OCI-LY1 (cell line): ENCODE results near the gene MTRFR.

ENCODE experiments used
- H2AFZ ChIP-seq: fragments of 200-600 bp; sonication (generic), shearing (Covaris generic); 2 replicates; pipeline ENCODE4 v1.6.0; 2014; ENCODE audit warnings: antibody characterized with exemption, mild to moderate bottlenecking, low read length
- H3F3A ChIP-seq: fragments of 200-600 bp; sonication (generic), shearing (Covaris generic); 2 replicates; pipeline ENCODE4 v1.6.0; 2014; ENCODE audit warnings: mild to moderate bottlenecking, antibody characterized with exemption, low read length, moderate library complexity; ENCODE audit not compliant: insufficient read depth
- H3K27ac ChIP-seq: fragments of 200-600 bp; sonication (generic); 2 replicates; pipeline ENCODE4 v1.5.1; 2014; ENCODE audit warnings: low read length, mixed run types, mild to moderate bottlenecking, low read depth; ENCODE audit not compliant: poor library complexity, severe bottlenecking
- H3K27me3 ChIP-seq: fragments of 200-600 bp; sonication (generic); 2 replicates; pipeline ENCODE4 v1.6.0; 2014; ENCODE audit warnings: antibody characterized with exemption, mild to moderate bottlenecking, low read length, moderate library complexity; ENCODE audit not compliant: insufficient read depth
- H3K36me3 ChIP-seq: fragments of 200-600 bp; sonication (generic); 2 replicates; pipeline ENCODE4 v1.6.1; 2014; ENCODE audit warnings: mild to moderate bottlenecking, antibody characterized with exemption, low read length, moderate library complexity, mixed read lengths; ENCODE audit not compliant: insufficient read depth
- H3K4me1 ChIP-seq: fragments of 200-600 bp; sonication (generic); 2 replicates; pipeline ENCODE4 v1.5.1; 2014; ENCODE audit warnings: mild to moderate bottlenecking, low read length, moderate library complexity; ENCODE audit not compliant: insufficient read depth, severe bottlenecking
- H3K4me2 ChIP-seq: fragments of 200-600 bp; sonication (generic), shearing (Covaris generic); 2 replicates; pipeline ENCODE4 v1.6.1; 2014; ENCODE audit warnings: low read length
- H3K4me3 ChIP-seq: fragments of 200-600 bp; sonication (generic); 2 replicates; pipeline ENCODE4 v1.5.1; 2014; ENCODE audit warnings: low read length, low read depth, mild to moderate bottlenecking, mixed read lengths; ENCODE audit not compliant: poor library complexity, severe bottlenecking
- H3K79me2 ChIP-seq: fragments of 200-600 bp; shearing (Covaris generic); 2 replicates; pipeline ENCODE4 v1.6.1; 2016; ENCODE audit warnings: mixed run types, low read length, mixed read lengths; ENCODE audit not compliant: insufficient read depth
- H3K9ac ChIP-seq: fragments of 200-600 bp; sonication (generic), shearing (Covaris generic); 2 replicates; pipeline ENCODE4 v1.6.1; 2014; ENCODE audit warnings: mild to moderate bottlenecking, low read length, mixed read lengths
- H3K9me2 ChIP-seq: fragments of 200-600 bp; sonication (generic), shearing (Covaris generic); 2 replicates; pipeline ENCODE4 v1.6.1; 2014; ENCODE audit warnings: low read depth, mild to moderate bottlenecking, low read length, mixed read lengths
- H3K9me3 ChIP-seq: fragments of 200-600 bp; shearing (Covaris generic); 2 replicates; pipeline ENCODE4 v1.6.1; 2014; ENCODE audit warnings: low read length, mixed read lengths
- H4K20me1 ChIP-seq: fragments of 200-600 bp; sonication (generic), shearing (Covaris generic); 2 replicates; pipeline ENCODE4 v1.6.0; 2016; ENCODE audit warnings: mild to moderate bottlenecking, low read length; ENCODE audit not compliant: insufficient read depth
- EZH2 ChIP-seq: fragments of 200-600 bp; sonication (generic), shearing (Covaris generic); IDR thresholded peaks from 2 replicates; pipeline ENCODE4 v1.8.0; 2017; ENCODE audit warnings: borderline replicate concordance, mixed run types, mild to moderate bottlenecking, antibody characterized with exemption, low read length, moderate library complexity, mixed read lengths
- TF ChIP-seq, protein P1 (sequence below): fragments of 200-600 bp; sonication (generic), shearing (Covaris generic); IDR thresholded peaks from 2 replicates; pipeline ENCODE4 v1.5.1; 2017; ENCODE audit warnings: mild to moderate bottlenecking, antibody characterized with exemption, low read length, moderate library complexity, mixed read lengths

The MTRFR gene

DNA sequence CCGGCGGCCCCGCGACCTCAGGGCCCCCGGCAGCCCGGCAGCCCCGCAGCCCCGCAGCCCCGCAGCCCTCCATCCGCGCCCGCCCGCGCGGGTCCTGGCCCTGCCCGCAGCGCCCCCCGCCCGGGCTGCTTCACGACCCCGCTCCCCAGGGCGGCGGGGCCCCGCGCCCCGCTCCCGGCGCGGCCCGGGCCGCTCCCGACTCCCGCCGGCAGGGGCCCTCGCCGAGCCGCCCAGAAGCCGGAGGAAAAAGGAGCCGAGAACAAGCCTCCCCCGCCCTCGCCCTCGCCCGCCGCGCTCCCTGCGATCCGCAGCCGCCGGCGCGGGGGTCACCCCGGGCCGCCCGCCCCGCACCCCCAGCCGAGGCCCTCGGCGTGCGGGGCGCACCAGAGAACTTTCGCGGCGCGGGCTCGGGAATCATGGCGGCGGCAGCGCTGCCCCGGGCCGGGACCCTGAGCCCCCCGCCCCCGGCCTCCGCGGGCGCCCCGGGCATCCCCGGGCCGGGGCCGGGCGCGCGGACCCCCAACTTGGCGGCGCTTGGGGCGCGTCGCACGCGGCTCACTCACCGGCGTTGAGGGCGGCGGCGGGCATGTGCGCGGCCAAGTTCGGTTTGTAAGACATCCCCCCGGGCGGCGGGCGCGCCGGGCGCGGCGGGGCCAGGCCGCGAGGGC is 37.9 kb downstream of the MTRFR start:
- H3K9me2 ChIP-seq, result no peaks in the 10 kb centered on the region
- peak overlapping the region; percentile 75 for H3K9ac ChIP-seq
- no peaks in the 10 kb centered on the region for H3K27me3 ChIP-seq
- peak overlapping the region; percentile 74 for H3K4me3 ChIP-seq
- H3K9me3 ChIP-seq, result no peaks in the 10 kb centered on the region
- H3K4me2 ChIP-seq, result peak overlapping the region; percentile 99
- H3F3A ChIP-seq, result no peaks in the 10 kb centered on the region
- H2AFZ ChIP-seq, result no peak overlapping the region
- no peak overlapping the region for H3K27ac ChIP-seq
- TF ChIP-seq, protein P1, sequence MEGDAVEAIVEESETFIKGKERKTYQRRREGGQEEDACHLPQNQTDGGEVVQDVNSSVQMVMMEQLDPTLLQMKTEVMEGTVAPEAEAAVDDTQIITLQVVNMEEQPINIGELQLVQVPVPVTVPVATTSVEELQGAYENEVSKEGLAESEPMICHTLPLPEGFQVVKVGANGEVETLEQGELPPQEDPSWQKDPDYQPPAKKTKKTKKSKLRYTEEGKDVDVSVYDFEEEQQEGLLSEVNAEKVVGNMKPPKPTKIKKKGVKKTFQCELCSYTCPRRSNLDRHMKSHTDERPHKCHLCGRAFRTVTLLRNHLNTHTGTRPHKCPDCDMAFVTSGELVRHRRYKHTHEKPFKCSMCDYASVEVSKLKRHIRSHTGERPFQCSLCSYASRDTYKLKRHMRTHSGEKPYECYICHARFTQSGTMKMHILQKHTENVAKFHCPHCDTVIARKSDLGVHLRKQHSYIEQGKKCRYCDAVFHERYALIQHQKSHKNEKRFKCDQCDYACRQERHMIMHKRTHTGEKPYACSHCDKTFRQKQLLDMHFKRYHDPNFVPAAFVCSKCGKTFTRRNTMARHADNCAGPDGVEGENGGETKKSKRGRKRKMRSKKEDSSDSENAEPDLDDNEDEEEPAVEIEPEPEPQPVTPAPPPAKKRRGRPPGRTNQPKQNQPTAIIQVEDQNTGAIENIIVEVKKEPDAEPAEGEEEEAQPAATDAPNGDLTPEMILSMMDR, result no peak; the same call in 1 of the 2 replicates
- no peak for TF ChIP-seq EZH2
- H3K36me3 ChIP-seq, result peaks cover 7% of the 10 kb centered on the region; the same call in 1 of the 2 replicates
- peaks cover 12% of the 10 kb centered on the region for H3K79me2 ChIP-seq
- H4K20me1 ChIP-seq, result no peaks in the 10 kb centered on the region
- peaks cover 26% of the 10 kb centered on the region for H3K4me1 ChIP-seq

DNA sequence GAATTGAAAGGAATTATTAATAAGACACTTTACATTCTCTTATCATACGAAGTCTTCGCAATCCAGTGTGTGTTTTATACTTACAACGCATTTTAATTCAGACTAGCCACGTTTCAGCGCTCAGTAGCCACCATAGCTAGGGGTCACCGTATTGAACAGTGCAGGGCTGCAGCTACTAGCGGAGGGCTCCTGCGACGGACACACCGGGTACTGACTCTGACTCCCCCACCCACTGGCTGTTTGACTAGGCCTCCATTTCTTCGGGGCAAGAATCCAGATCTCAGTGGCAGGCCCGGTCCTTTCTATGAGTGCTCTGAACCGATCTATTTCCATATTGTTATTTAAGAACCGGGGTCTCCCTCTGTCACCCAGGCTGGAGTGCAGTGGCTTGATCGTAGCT is 39.9 kb downstream of the MTRFR start:
- Histone ChIP-seq H3K4me1 (peaks cover 29% of the 10 kb centered on the region), H3K79me2 (peaks cover 12% of the 10 kb centered on the region), H3K4me3 (no peak overlapping the region), H3K27me3 (no peaks in the 10 kb centered on the region), H4K20me1 (no peaks in the 10 kb centered on the region), H3F3A (no peaks in the 10 kb centered on the region), H3K27ac (no peak overlapping the region), H3K36me3 (no peaks in the 10 kb centered on the region), H3K9me2 (no peaks in the 10 kb centered on the region), H3K9me3 (no peaks in the 10 kb centered on the region), H3K4me2 (no peak overlapping the region), H3K9ac (no peak overlapping the region), H2AFZ (no peak overlapping the region)
- no peak for TF ChIP-seq EZH2
- TF ChIP-seq, protein P1, result no peak

- no peaks in the 10 kb centered on the region for H3K9me2 ChIP-seq
- peaks cover 7% of the 10 kb centered on the region for H3K4me1 ChIP-seq
- H3F3A ChIP-seq, result no peaks in the 10 kb centered on the region
- H3K79me2 ChIP-seq, result no peaks in the 10 kb centered on the region
- peak overlapping the region; percentile 47; the same call in 1 of the 2 replicates for H3K4me2 ChIP-seq
- no peaks in the 10 kb centered on the region for H3K27me3 ChIP-seq
- H3K9ac ChIP-seq, result no peak overlapping the region
- no peaks in the 10 kb centered on the region for H3K36me3 ChIP-seq
- peak overlapping the region; percentile 52 for H3K27ac ChIP-seq
- no peak overlapping the region for H3K4me3 ChIP-seq
- H3K9me3 ChIP-seq, result no peaks in the 10 kb centered on the region
- H2AFZ ChIP-seq, result peak overlapping the region; percentile 75; the same call in 1 of the 2 replicates
- TF ChIP-seq, protein P1, result no peak
- TF ChIP-seq EZH2, result no peak
- H4K20me1 ChIP-seq, result no peaks in the 10 kb centered on the region
Observed at GRCh38 chr12:123278101-123278627, 44.9 kb downstream of the MTRFR start.
